Calu3 (cell line): ENCODE data around the gene FAM20C. TPM values are rescaled to one million over a fixed set of nuclear protein-coding genes. Genes with fewer than 3 reads are reported as not detected.

Experiments used
- BruUV-seq: library from RNA; stranded (reverse); fragments of 400-500 nt; replicated peaks from 2 replicates; lab custom pipeline; 2021; lab: Mats Ljungman, UMichigan
- CTCF ChIA-PET: fragments of 300-600 bp; sonication (Branson Sonifier 250); formaldehyde crosslinking; loops from one replicate; lab custom pipeline; 2022; ENCODE audit warnings: antibody characterized with exemption; lab: Charles Lee
- DNase-seq: peaks from one replicate; pipeline ENCODE4 v3.0.0; 2022
- H3K27ac Mint-ChIP-seq: one replicate; pipeline ENCODE4 v1.8.0; 2022; ENCODE audit warnings: mixed read lengths; ENCODE audit not compliant: unreplicated experiment
- H3K27me3 Mint-ChIP-seq: one replicate; pipeline ENCODE4 v1.8.0; 2022; ENCODE audit warnings: mixed read lengths; ENCODE audit not compliant: unreplicated experiment
- H3K36me3 Mint-ChIP-seq: one replicate; pipeline ENCODE4 v1.8.0; 2022; ENCODE audit warnings: mild to moderate bottlenecking, moderate library complexity, mixed read lengths; ENCODE audit not compliant: insufficient read depth, unreplicated experiment
- H3K4me1 Mint-ChIP-seq: one replicate; pipeline ENCODE4 v1.8.0; 2022; ENCODE audit warnings: mild to moderate bottlenecking, low read depth, mixed read lengths; ENCODE audit not compliant: unreplicated experiment
- H3K4me3 Mint-ChIP-seq: one replicate; pipeline ENCODE4 v1.8.0; 2022; ENCODE audit warnings: mild to moderate bottlenecking, low read depth, moderate library complexity, mixed read lengths; ENCODE audit not compliant: unreplicated experiment
- H3K9me3 Mint-ChIP-seq: one replicate; pipeline ENCODE4 v1.8.0; 2022; ENCODE audit warnings: low read depth, mixed read lengths; ENCODE audit not compliant: unreplicated experiment
- CTCF ChIP-seq: fragments of 200-600 bp; IDR thresholded peaks from one replicate; pipeline ENCODE4 v1.8.0; 2022; ENCODE audit warnings: antibody characterized with exemption; ENCODE audit not compliant: unreplicated experiment
- intact Hi-C: fragments of 100-400 bp; cut with micrococcal nuclease; formaldehyde crosslinking; loops from one replicate; pipeline ENCODE4 v1.10.0; 2022; ENCODE audit not compliant: unreplicated experiment
- total RNA-seq: library from RNA; stranded (reverse); gene quantifications from 2 replicates; pipeline ENCODE4 v1.2.3, GENCODE V29; 2022

FAM20C gene
- total RNA-seq, 1 experiment from 2014 or later: 9.1 TPM

- no peak for TF ChIP-seq CTCF
- no peaks in the 10 kb centered on the region for H3K4me1 Mint-ChIP-seq
- peaks cover 78% of the 10 kb centered on the region for H3K27me3 Mint-ChIP-seq
- H3K36me3 Mint-ChIP-seq: no peaks in the 10 kb centered on the region
- no peak for DNase-seq
- no peak overlapping the region for H3K27ac Mint-ChIP-seq
- intact Hi-C loops: no loop called here
- CTCF ChIA-PET: no interaction called here
- no peak overlapping the region for H3K4me3 Mint-ChIP-seq
- peaks cover 5% of the 10 kb centered on the region for H3K9me3 Mint-ChIP-seq
- BruUV-seq: no TSS peak
Measured at GRCh38 chr7:301291-302053, 109.1 kb downstream of the FAM20C start.

GRCh38 chr7:302054-302992 is 110.0 kb downstream of the FAM20C start:
- Mint-ChIP-seq H3K36me3 (no peaks in the 10 kb centered on the region), H3K27ac (no peak overlapping the region), H3K9me3 (peaks cover 5% of the 10 kb centered on the region), H3K27me3 (peaks cover 80% of the 10 kb centered on the region), H3K4me3 (no peak overlapping the region), H3K4me1 (no peaks in the 10 kb centered on the region)
- DNase-seq: no peak
- TF ChIP-seq CTCF: no peak
- no TSS peak for BruUV-seq
- intact Hi-C loops: no loop called here
- CTCF ChIA-PET: no interaction called here

GRCh38 chr7:303425-303824 is 111.1 kb downstream of the FAM20C start:
- CTCF ChIA-PET: no interaction called here
- no peak for DNase-seq
- intact Hi-C loops: no loop called here
- H3K27ac Mint-ChIP-seq: no peak overlapping the region
- no peaks in the 10 kb centered on the region for H3K4me1 Mint-ChIP-seq
- H3K27me3 Mint-ChIP-seq: peaks cover 86% of the 10 kb centered on the region
- BruUV-seq: no TSS peak
- no peak overlapping the region for H3K4me3 Mint-ChIP-seq
- H3K36me3 Mint-ChIP-seq: no peaks in the 10 kb centered on the region
- no peak for TF ChIP-seq CTCF
- peaks cover 8% of the 10 kb centered on the region for H3K9me3 Mint-ChIP-seq

GRCh38 chr7:303884-304573 is 111.7 kb downstream of the FAM20C start:
- Mint-ChIP-seq H3K36me3 (no peaks in the 10 kb centered on the region), H3K27ac (no peak overlapping the region), H3K4me1 (no peaks in the 10 kb centered on the region), H3K27me3 (peaks cover 84% of the 10 kb centered on the region), H3K4me3 (no peak overlapping the region), H3K9me3 (peaks cover 8% of the 10 kb centered on the region)
- intact Hi-C loops: no loop called here
- BruUV-seq: no TSS peak
- no peak for TF ChIP-seq CTCF
- CTCF ChIA-PET: no interaction called here
- DNase-seq: no peak
